Fibroblast of the aortic adventitia (primary cell): ENCODE measurements around the gene CHST15. TPM values are rescaled to one million over a fixed set of nuclear protein-coding genes. Genes with fewer than 3 reads are reported as not detected.
A peak's percentile ranks its signal among the peaks of the same experiment; 100 is the strongest.

Experiments used
- DNase-seq: peaks from one replicate; pipeline ENCODE4 v3.0.0-alpha.2; 2010; ENCODE audit warnings: low read depth
- H3K4me3 ChIP-seq: 2 replicates; pipeline ENCODE4 v1.5.1; 2011; ENCODE audit warnings: low read depth, mild to moderate bottlenecking, control low read depth, low read length, moderate library complexity
- CTCF ChIP-seq: IDR thresholded peaks from 2 replicates; pipeline ENCODE4 v1.5.1; 2011; ENCODE audit warnings: mild to moderate bottlenecking, low read length, control low read depth, inconsistent platforms; ENCODE audit not compliant: insufficient read depth
- total RNA-seq: library from RNA; depleted of rRNA; stranded (reverse); fragments of >200 nt; gene quantifications from 2 replicates; pipeline ENCODE4 v1.2.3, GENCODE V29; 2012; ENCODE audit warnings: low replicate concordance

CHST15 gene
- total RNA-seq, 1 donor, result 2.0 TPM

DNA sequence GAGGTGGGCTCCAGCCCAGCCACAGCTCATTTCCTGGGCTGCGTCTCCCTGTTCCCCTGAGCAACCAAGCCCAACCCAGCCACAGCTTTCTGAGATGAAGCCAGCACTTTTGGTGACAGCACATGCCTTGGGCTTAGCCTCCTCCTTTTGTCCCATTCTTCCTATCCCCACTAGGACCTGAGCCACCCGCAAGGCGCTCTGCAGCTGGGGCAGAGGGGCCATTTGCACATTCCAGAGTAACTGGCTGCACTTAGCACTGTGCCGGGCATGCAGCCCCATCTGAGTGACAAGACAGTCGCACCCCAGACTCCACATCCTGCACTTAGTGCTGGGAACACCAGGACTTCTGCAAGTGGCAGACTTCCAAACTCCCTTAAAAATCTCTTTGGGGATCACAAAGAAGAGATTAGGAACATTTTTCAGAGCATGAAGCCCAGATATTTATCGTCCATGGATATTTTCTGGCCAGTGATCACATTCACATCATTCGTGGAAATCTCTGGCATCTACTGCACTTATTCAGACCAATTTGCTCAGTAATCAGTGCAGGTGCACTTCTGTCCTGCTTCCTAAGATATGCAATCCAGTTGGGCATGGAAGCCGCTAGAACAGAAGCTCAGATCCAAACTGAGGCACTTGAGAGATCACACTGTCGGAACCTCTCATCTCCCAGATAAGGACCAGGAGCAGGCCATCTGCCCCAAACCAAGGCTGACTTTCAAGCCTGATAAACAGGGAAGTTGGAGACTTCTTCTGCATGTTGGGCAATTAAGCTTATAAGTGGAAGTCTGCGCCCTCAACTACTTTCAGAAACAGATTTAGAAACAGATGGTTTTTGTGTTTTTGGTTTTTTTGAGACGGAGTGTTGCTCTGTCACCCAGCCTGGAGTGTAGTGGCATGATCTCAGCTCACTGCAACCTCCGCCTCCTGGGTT, 26.4 kb downstream of the CHST15 start:
- no peak overlapping the region for H3K4me3 ChIP-seq
- TF ChIP-seq CTCF, result no peak
- no peak for DNase-seq

DNA sequence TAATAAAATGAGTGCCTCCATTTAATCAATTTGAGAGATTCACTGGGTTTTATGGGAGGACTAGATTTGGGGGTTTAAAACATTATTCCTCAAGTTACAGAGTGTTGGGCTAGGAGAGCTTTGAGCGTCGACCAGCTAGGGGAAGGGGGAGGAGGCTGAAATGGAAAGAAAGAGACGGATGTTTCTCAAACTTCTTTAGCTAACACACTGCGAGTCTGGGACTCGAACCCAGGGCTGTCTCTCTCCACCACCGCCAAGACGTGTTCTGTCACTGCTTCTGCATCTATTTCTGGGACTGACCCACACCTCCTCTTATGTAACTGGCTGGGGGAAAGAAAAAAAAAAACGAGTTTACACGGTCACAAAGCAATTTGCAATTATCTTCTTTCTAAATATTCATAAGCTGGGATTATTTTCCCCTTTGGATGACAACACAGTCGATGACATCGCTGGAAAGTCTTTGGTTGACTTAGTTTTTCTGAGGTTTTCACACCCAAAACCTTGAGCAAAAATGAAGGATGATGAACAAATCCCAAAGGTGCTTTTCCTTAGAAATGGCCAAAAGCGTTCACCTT, 27.2 kb downstream of the CHST15 start:
- no peak for DNase-seq
- H3K4me3 ChIP-seq, result no peak overlapping the region
- no peak for TF ChIP-seq CTCF

DNA sequence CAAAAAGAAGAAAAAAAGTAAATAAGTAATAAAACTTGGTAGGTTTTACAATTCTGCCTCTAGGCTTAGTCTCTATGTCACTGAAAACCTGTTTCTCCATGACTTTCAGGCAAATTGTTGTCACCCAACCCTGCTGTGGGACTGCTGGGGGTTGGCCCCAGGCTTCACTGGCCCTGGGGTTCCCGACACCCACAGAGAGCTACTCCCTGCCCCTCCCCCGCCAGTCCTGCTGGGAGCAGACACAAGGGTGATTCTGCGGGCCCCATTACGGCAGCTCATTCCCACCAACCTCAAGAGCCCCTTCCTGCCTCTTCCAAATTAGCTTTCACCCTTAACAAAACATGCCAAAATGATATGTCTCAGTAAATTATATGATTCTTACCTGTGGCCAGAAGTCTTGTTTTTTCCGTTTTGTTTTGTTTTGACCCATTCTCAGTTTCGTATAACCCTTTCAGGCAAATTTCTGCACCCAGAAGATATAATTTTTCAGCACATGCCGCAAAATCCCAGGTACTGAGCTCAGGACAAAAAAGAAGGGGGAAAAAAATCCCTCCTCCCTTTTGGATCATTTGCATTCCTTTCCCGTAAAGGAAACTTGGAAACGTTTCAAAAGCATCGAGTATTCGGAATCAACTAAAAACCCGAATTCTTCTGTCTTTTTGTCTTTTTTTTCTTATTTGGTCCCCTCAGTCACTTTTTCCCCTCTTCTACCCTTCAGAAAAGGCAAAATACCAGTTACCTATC, 27.8 kb downstream of the CHST15 start:
- no peak overlapping the region for H3K4me3 ChIP-seq
- TF ChIP-seq CTCF, result no peak
- DNase-seq, result no peak

DNA sequence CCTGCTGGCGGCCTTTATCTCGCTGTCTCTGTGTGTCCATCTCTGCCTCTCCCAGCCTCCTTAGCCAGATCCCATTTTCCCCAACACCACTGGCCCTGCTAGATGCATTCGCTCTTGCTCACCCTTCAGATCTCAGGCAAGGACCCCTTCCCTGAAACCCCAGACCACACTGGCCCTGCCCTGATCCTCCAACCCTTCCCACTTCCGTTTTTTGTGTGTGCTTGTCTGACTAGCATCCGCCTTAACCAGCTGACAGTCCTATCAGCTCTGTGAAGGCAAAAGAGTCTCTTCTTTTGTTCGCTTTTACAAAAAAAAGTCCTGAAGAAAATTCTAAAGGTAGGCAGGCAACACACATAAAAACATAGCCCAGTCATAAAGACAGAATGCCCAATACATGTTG, 28.7 kb downstream of the CHST15 start:
- TF ChIP-seq CTCF, result no peak
- DNase-seq, result no peak
- H3K4me3 ChIP-seq, result no peak overlapping the region

GRCh38 chr10:124063750-124064603, 29.4 kb downstream of the CHST15 start:
- H3K4me3 ChIP-seq, result no peak overlapping the region
- no peak for TF ChIP-seq CTCF
- DNase-seq, result peak; percentile 47

DNA sequence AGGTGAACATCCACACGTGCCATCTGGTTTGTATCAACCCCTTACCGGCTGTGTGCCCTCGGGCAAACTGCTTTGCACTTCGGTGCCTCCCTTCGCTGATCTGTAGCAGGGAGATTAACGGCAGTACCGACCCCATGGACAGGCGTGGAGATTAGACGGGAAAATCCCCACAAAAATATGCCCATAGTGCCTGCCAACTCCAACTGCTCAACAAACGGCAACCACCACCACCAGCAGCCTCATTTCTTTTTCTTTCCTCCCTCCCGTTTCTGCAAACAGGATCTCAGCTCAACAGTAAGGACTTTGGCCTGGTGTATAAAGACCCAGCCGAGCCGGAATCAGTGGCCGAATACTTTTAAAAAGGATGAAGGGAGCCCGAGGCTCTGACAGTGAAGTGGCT, 31.0 kb downstream of the CHST15 start:
- no peak for TF ChIP-seq CTCF
- no peak for DNase-seq
- H3K4me3 ChIP-seq, result no peak overlapping the region
